SK-N-SH treated with all-trans-retinoic acid at 6 μM for 48 hours (cell line): ENCODE measurements around the gene ORM2.
"Not testable (repeated sequence)": the region's sequence is repeated elsewhere in the genome, so short reads cannot be mapped to it uniquely, and the experiment has no call there.

Source experiments
- BACH2 ChIP-seq: fragments of 250-450 bp; sonication (Bioruptor Pico); IDR thresholded peaks from 2 replicates; pipeline ENCODE4 v1.9.0; 2021; ENCODE audit warnings: mild to moderate bottlenecking, borderline replicate concordance
- CREB5 ChIP-seq: fragments of 250-450 bp; sonication (Bioruptor Pico); IDR thresholded peaks from 2 replicates; pipeline ENCODE4 v1.5.1; 2020; ENCODE audit warnings: low read depth, mild to moderate bottlenecking, moderate library complexity
- CSDC2 ChIP-seq: fragments of 250-450 bp; sonication (Bioruptor Pico); IDR thresholded peaks from 2 replicates; pipeline ENCODE4 v1.5.0; 2020; ENCODE audit warnings: mild to moderate bottlenecking, moderate library complexity
- GLIS3 ChIP-seq: fragments of 250-450 bp; sonication (Bioruptor Pico); IDR thresholded peaks from 2 replicates; pipeline ENCODE4 v1.5.0; 2020; ENCODE audit warnings: mild to moderate bottlenecking, moderate library complexity
- PPARA ChIP-seq: fragments of 250-450 bp; sonication (Bioruptor Pico); IDR thresholded peaks from 2 replicates; pipeline ENCODE4 v1.5.0; 2020; ENCODE audit warnings: mild to moderate bottlenecking, borderline replicate concordance
- RARB ChIP-seq: fragments of 250-450 bp; sonication (Bioruptor Pico); IDR thresholded peaks from 2 replicates; pipeline ENCODE4 v1.8.0; 2021; ENCODE audit warnings: mild to moderate bottlenecking, moderate library complexity
- TCF4 ChIP-seq: fragments of 250-450 bp; sonication (Bioruptor Pico); IDR thresholded peaks from 2 replicates; pipeline ENCODE4 v1.8.0; 2021; ENCODE audit warnings: mild to moderate bottlenecking, moderate library complexity, borderline replicate concordance
- ZC3H10 ChIP-seq: fragments of 250-450 bp; sonication (Bioruptor Pico); IDR thresholded peaks from 2 replicates; pipeline ENCODE4 v1.5.1; 2021; ENCODE audit warnings: mild to moderate bottlenecking, moderate library complexity
- ZFP30 ChIP-seq: fragments of 450-650 bp; formaldehyde crosslinking; IDR thresholded peaks from 2 replicates; pipeline ENCODE4 v1.5.0; 2022; ENCODE audit warnings: mild to moderate bottlenecking, moderate library complexity
- ZNF565 ChIP-seq: fragments of 450-650 bp; formaldehyde crosslinking; conservative IDR thresholded peaks from 2 replicates; pipeline ENCODE4 v1.5.0; 2020; ENCODE audit warnings: low read depth, mild to moderate bottlenecking, moderate library complexity
- TF ChIP-seq, protein P1 (sequence below): fragments of 250-450 bp; sonication (Bioruptor Pico); IDR thresholded peaks from 2 replicates; pipeline ENCODE4 v1.5.0; 2020; ENCODE audit warnings: mild to moderate bottlenecking, moderate library complexity
- TF ChIP-seq, protein P2 (sequence below): fragments of 250-450 bp; sonication (Bioruptor Pico); IDR thresholded peaks from 2 replicates; pipeline ENCODE4 v1.8.0; 2020; ENCODE audit warnings: mild to moderate bottlenecking, moderate library complexity, borderline replicate concordance

- TF ChIP-seq CREB5 (CRISPR knock-in tag); TCF4 (CRISPR knock-in tag); GLIS3 (CRISPR knock-in tag); RARB (CRISPR knock-in tag); ZNF565 (CRISPR knock-in tag); ZFP30; CSDC2 (CRISPR knock-in tag); BACH2 (CRISPR knock-in tag); PPARA (CRISPR knock-in tag); ZC3H10 (CRISPR knock-in tag): not testable (repeated sequence)
- TF ChIP-seq, protein P1, sequence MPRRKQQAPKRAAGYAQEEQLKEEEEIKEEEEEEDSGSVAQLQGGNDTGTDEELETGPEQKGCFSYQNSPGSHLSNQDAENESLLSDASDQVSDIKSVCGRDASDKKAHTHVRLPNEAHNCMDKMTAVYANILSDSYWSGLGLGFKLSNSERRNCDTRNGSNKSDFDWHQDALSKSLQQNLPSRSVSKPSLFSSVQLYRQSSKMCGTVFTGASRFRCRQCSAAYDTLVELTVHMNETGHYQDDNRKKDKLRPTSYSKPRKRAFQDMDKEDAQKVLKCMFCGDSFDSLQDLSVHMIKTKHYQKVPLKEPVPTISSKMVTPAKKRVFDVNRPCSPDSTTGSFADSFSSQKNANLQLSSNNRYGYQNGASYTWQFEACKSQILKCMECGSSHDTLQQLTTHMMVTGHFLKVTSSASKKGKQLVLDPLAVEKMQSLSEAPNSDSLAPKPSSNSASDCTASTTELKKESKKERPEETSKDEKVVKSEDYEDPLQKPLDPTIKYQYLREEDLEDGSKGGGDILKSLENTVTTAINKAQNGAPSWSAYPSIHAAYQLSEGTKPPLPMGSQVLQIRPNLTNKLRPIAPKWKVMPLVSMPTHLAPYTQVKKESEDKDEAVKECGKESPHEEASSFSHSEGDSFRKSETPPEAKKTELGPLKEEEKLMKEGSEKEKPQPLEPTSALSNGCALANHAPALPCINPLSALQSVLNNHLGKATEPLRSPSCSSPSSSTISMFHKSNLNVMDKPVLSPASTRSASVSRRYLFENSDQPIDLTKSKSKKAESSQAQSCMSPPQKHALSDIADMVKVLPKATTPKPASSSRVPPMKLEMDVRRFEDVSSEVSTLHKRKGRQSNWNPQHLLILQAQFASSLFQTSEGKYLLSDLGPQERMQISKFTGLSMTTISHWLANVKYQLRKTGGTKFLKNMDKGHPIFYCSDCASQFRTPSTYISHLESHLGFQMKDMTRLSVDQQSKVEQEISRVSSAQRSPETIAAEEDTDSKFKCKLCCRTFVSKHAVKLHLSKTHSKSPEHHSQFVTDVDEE (CRISPR knock-in tag): not testable (repeated sequence)
- TF ChIP-seq, protein P2, sequence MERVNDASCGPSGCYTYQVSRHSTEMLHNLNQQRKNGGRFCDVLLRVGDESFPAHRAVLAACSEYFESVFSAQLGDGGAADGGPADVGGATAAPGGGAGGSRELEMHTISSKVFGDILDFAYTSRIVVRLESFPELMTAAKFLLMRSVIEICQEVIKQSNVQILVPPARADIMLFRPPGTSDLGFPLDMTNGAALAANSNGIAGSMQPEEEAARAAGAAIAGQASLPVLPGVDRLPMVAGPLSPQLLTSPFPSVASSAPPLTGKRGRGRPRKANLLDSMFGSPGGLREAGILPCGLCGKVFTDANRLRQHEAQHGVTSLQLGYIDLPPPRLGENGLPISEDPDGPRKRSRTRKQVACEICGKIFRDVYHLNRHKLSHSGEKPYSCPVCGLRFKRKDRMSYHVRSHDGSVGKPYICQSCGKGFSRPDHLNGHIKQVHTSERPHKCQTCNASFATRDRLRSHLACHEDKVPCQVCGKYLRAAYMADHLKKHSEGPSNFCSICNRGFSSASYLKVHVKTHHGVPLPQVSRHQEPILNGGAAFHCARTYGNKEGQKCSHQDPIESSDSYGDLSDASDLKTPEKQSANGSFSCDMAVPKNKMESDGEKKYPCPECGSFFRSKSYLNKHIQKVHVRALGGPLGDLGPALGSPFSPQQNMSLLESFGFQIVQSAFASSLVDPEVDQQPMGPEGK (CRISPR knock-in tag): not testable (repeated sequence)
These were observed 4.7 kb upstream of the ORM2 start for GRCh38 chr9:114324965-114325364.
